CD4-positive, alpha-beta T cell (primary cell): Measurements from ENCODE around the gene ACRBP. TPM values are rescaled to one million over a fixed set of nuclear protein-coding genes. Genes with fewer than 3 reads are reported as not detected.

Experiments used
- ATAC-seq: fragments of 200-7000 bp; cut with Tn5 transposase; one replicate; pipeline ENCODE4 v1.10.0; 2022; ENCODE audit warnings: mild to moderate bottlenecking; ENCODE audit not compliant: poor library complexity
- CTCF ChIA-PET: fragments of 350-600 bp; sonication (Branson Sonifier 250); formaldehyde crosslinking; loops from one replicate; lab custom pipeline; 2021; ENCODE audit warnings: antibody characterized with exemption, inconsistent platforms; lab: Charles Lee
- POLR2A ChIA-PET: fragments of 350-600 bp; sonication (Branson Sonifier 250); formaldehyde crosslinking; loops from one replicate; lab custom pipeline; 2021; ENCODE audit warnings: antibody characterized with exemption, inconsistent platforms; lab: Charles Lee
- DNase-seq, 14 experiments: peaks; one replicate each; pipeline ENCODE4 v3.0.0-alpha.2; 2013 to 2020; ENCODE audit warnings: mixed read lengths in 2 of 14
- H3K27ac ChIP-seq, 2 donors: one replicate each; pipeline versions ENCODE4 v1.5.1 to v1.7.0; 2013; ENCODE audit warnings: low read length in 2 of 2, low read depth in 1 of 2, mild to moderate bottlenecking in 1 of 2
- H3K27me3 ChIP-seq, 2 experiments: 1 replicate in 1 of 2; 2 replicates in 1 of 2; pipeline versions ENCODE4 v1.6.1 to v1.7.0; 2013; ENCODE audit warnings: low read length in 2 of 2, control low read depth in 1 of 2, mild to moderate bottlenecking in 1 of 2, moderate library complexity in 1 of 2; ENCODE audit not compliant: insufficient read depth in 2 of 2, control insufficient read depth in 1 of 2
- H3K36me3 ChIP-seq: one replicate; pipeline ENCODE4 v1.6.1; 2013; ENCODE audit warnings: low read length, control low read depth; ENCODE audit not compliant: insufficient read depth
- H3K4me1 ChIP-seq: one replicate; pipeline ENCODE4 v1.6.1; 2013; ENCODE audit warnings: low read length, control low read depth; ENCODE audit not compliant: insufficient read depth
- H3K4me3 ChIP-seq: one replicate; pipeline ENCODE4 v1.5.1; 2013; ENCODE audit warnings: mild to moderate bottlenecking, low read length, moderate library complexity
- H3K9me3 ChIP-seq, 2 experiments: 1 replicate in 1 of 2; 2 replicates in 1 of 2; pipeline versions ENCODE4 v1.6.1 to v1.7.0; 2013; ENCODE audit warnings: low read length in 2 of 2, mild to moderate bottlenecking in 2 of 2, control low read depth in 1 of 2, moderate library complexity in 1 of 2; ENCODE audit not compliant: control insufficient read depth in 1 of 2, insufficient read depth in 1 of 2
- H3K27ac Mint-ChIP-seq: one replicate; pipeline ENCODE4 v1.8.0; 2020; ENCODE audit warnings: mixed read lengths
- H3K27me3 Mint-ChIP-seq: one replicate; pipeline ENCODE4 v1.8.0; 2021; ENCODE audit warnings: mixed read lengths
- H3K36me3 Mint-ChIP-seq: one replicate; pipeline ENCODE4 v1.8.0; 2021; ENCODE audit warnings: low read depth, mixed read lengths
- H3K4me1 Mint-ChIP-seq: one replicate; pipeline ENCODE4 v1.8.0; 2021; ENCODE audit warnings: low read depth, mixed read lengths
- H3K4me3 Mint-ChIP-seq: one replicate; pipeline ENCODE4 v1.8.0; 2020; ENCODE audit warnings: mild to moderate bottlenecking, mixed read lengths
- H3K9me3 Mint-ChIP-seq: one replicate; pipeline ENCODE4 v1.8.0; 2020; ENCODE audit warnings: mixed read lengths
- CTCF ChIP-seq: fragments of 200-600 bp; IDR thresholded peaks from one replicate; pipeline ENCODE4 v1.8.0; 2022; ENCODE audit warnings: antibody characterized with exemption, mild to moderate bottlenecking
- intact Hi-C, 2 experiments: fragments of 100-400 bp; cut with DNase I in 1 of 2; cut with micrococcal nuclease in 1 of 2; formaldehyde crosslinking; loops; one replicate each; pipeline versions ENCODE4 v1.15.1 to v1.9.0; 2023 to 2025; cut with DNase I, micrococcal nuclease
- total RNA-seq, 174 experiments: library from RNA in 2 of 174; stranded (reverse) in 2 of 174; gene quantifications; one replicate each; pipeline ENCODE4 v1.2.3 and lab custom pipeline; 2021 to 2026

ACRBP gene
- total RNA-seq, 2 experiments from 2014 or later = 0.58 to 0.95 TPM

GRCh38 chr12:6620885-6621274 is 26.4 kb downstream of the ACRBP start:
- CTCF ChIA-PET = interaction anchor here (1.1 to 1.5 kb wide), 4 partner anchors 9 to 103 kb away, joined by 3 to 5 read pairs (median 4); partner anchors contain the start of genes COPS7A and ZNF384
- Histone ChIP-seq H3K27me3 (no peaks in the 10 kb centered on the region), H3K4me1 (peaks cover 13% of the 10 kb centered on the region), H3K4me3 (peak overlapping the region; percentile 17), H3K9me3 (no peaks in the 10 kb centered on the region), H3K27ac (peak overlapping the region in 1 of 2 donors; percentile 21), H3K36me3 (peaks cover 9% of the 10 kb centered on the region)
- intact Hi-C loops = loop anchor here in 1 of 2 experiments (2.0 kb wide), 1 partner anchor 22 kb away; no protein-coding TSS in a partner anchor
- Mint-ChIP-seq H3K36me3 (peaks cover 6% of the 10 kb centered on the region), H3K4me1 (peaks cover 15% of the 10 kb centered on the region), H3K27ac (peak overlapping the region; percentile 65), H3K9me3 (no peaks in the 10 kb centered on the region), H3K4me3 (peak overlapping the region; percentile 70), H3K27me3 (no peaks in the 10 kb centered on the region)
- no peak for TF ChIP-seq CTCF
- ATAC-seq (no peak), DNase-seq (no peak)
- POLR2A ChIA-PET = interaction anchor here (0.7 to 2.9 kb wide), 8 partner anchors 11 to 169 kb away, joined by 3 to 22 read pairs (median 4); partner anchors contain the start of genes CD4 and ZNF384

- H3K36me3 Mint-ChIP-seq = peaks cover 6% of the 10 kb centered on the region
- peak in 12 of 14 experiments; percentile 26 to 85 (median 50) for DNase-seq
- Histone ChIP-seq H3K4me1 (peaks cover 13% of the 10 kb centered on the region), H3K36me3 (peaks cover 9% of the 10 kb centered on the region), H3K9me3 (no peaks in the 10 kb centered on the region), H3K4me3 (peak overlapping the region; percentile 17), H3K27ac (peak overlapping the region in 1 of 2 donors; percentile 21), H3K27me3 (no peaks in the 10 kb centered on the region)
- peaks cover 15% of the 10 kb centered on the region for H3K4me1 Mint-ChIP-seq
- intact Hi-C loops = loop anchor here in 1 of 2 experiments (2.0 kb wide), 1 partner anchor 22 kb away; no protein-coding TSS in a partner anchor
- H3K4me3 Mint-ChIP-seq = peak overlapping the region; percentile 70
- peak overlapping the region; percentile 65 for H3K27ac Mint-ChIP-seq
- ChIA-PET CTCF (interaction anchor here (0.6 to 1.5 kb wide), 6 partner anchors 10 to 104 kb away, joined by 3 to 5 read pairs (median 3); partner anchors contain the start of genes COPS7A and ZNF384), POLR2A (interaction anchor here (0.6 to 2.9 kb wide), 6 partner anchors 12 to 169 kb away, joined by 3 to 22 read pairs (median 6); partner anchors contain the start of genes CD4 and ZNF384)
- ATAC-seq = peak; percentile 75
- TF ChIP-seq CTCF = peak; percentile 75
- H3K27me3 Mint-ChIP-seq = no peaks in the 10 kb centered on the region
- H3K9me3 Mint-ChIP-seq = no peaks in the 10 kb centered on the region
Observed at GRCh38 chr12:6620137-6620884, 26.9 kb downstream of the ACRBP start.

- peaks cover 28% of the 10 kb centered on the region for H3K4me1 Mint-ChIP-seq
- no peak for ATAC-seq
- peak overlapping the region; percentile 11 for H3K4me3 Mint-ChIP-seq
- peak overlapping the region; percentile 15 for H3K27ac Mint-ChIP-seq
- H3K9me3 ChIP-seq = no peaks in the 10 kb centered on the region
- TF ChIP-seq CTCF = no peak
- peaks cover 6% of the 10 kb centered on the region for H3K36me3 Mint-ChIP-seq
- H3K4me3 ChIP-seq = no peak overlapping the region
- no peak overlapping the region for H3K27ac ChIP-seq
- DNase-seq = no peak
- peaks cover 18% of the 10 kb centered on the region for H3K4me1 ChIP-seq
- intact Hi-C loops = loop anchor here in 1 of 2 experiments (1.0 to 5.0 kb wide), 4 partner anchors 44 to 206 kb away; partner anchors contain the start of gene ING4
- CTCF ChIA-PET = interaction anchor here (1.4 kb wide), 1 partner anchor 66 kb away, joined by 3 read pairs; no protein-coding TSS in a partner anchor
- POLR2A ChIA-PET = interaction anchor here (1.0 to 2.9 kb wide), 3 partner anchors 13 to 105 kb away, joined by 3 to 9 read pairs (median 6); no protein-coding TSS in a partner anchor
- no peaks in the 10 kb centered on the region for H3K27me3 Mint-ChIP-seq
- H3K36me3 ChIP-seq = peaks cover 9% of the 10 kb centered on the region
- no peaks in the 10 kb centered on the region for H3K9me3 Mint-ChIP-seq
- no peaks in the 10 kb centered on the region for H3K27me3 ChIP-seq
Observed at GRCh38 chr12:6618483-6619225, 28.6 kb downstream of the ACRBP start.
